ACC112 (cell line): ENCODE results near the gene PFN1.

Experiments
- H2AFZ ChIP-seq: fragments of 200-600 bp; sonication (generic); one replicate; pipeline ENCODE4 v1.6.0; 2017; ENCODE audit warnings: antibody characterized with exemption, low read length; ENCODE audit not compliant: unreplicated experiment
- H3K27ac ChIP-seq: fragments of 200-600 bp; sonication (generic); 2 replicates; pipeline ENCODE4 v1.5.1; 2014; ENCODE audit warnings: low read depth, mild to moderate bottlenecking, antibody characterized with exemption, low read length, moderate library complexity
- H3K27me3 ChIP-seq: fragments of 200-600 bp; sonication (generic); 2 replicates; pipeline ENCODE4 v1.6.1; 2014; ENCODE audit warnings: mild to moderate bottlenecking, antibody characterized with exemption, low read length, moderate library complexity, mixed read lengths; ENCODE audit not compliant: insufficient read depth
- H3K36me3 ChIP-seq: fragments of 200-600 bp; sonication (generic); 2 replicates; pipeline ENCODE4 v1.6.1; 2016; ENCODE audit warnings: mild to moderate bottlenecking, antibody characterized with exemption, low read length, moderate library complexity, mixed read lengths; ENCODE audit not compliant: insufficient read depth
- H3K4me1 ChIP-seq: fragments of 200-600 bp; sonication (generic); one replicate; pipeline ENCODE4 v1.6.1; 2016; ENCODE audit warnings: low read length, mixed read lengths; ENCODE audit not compliant: insufficient read depth, unreplicated experiment, control insufficient read depth
- H3K4me3 ChIP-seq: fragments of 200-600 bp; sonication (generic); 2 replicates; pipeline ENCODE4 v1.5.1; 2014; ENCODE audit warnings: mild to moderate bottlenecking, low read depth, low read length
- H3K79me2 ChIP-seq: fragments of 200-600 bp; sonication (generic); one replicate; pipeline ENCODE4 v1.6.0; 2016; ENCODE audit warnings: low read length; ENCODE audit not compliant: control insufficient read depth, unreplicated experiment, insufficient read depth

The PFN1 gene

DNA sequence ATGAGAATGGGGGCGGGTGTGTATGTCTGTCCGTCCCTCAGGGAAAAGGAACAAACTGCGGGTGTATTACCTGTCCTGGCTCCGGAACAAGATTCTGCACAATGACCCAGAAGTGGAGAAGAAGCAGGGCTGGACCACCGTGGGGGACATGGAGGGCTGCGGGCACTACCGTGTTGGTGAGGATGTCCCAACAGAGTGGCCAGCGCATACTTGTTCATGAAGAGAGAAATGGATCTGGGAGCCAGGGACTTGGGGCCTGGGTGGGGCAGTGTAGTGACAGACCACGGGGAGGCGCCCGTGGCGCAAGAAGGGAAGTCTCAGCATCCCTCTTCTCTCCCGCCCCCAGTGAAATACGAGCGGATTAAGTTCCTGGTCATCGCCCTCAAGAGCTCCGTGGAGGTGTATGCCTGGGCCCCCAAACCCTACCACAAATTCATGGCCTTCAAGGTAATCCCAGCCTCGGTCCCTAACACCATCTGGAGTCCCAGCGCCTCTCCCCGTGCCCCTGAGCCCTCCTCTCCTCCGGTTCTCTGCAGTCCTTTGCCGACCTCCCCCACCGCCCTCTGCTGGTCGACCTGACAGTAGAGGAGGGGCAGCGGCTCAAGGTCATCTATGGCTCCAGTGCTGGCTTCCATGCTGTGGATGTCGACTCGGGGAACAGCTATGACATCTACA lies 52.5 kb downstream of the PFN1 start:
- Histone ChIP-seq H3K27me3 (no peaks in the 10 kb centered on the region), H3K4me1 (no peaks in the 10 kb centered on the region), H3K27ac (no peak overlapping the region), H3K4me3 (no peak overlapping the region), H3K36me3 (peaks cover 2% of the 10 kb centered on the region; the same call in 1 of the 2 replicates), H3K79me2 (no peaks in the 10 kb centered on the region), H2AFZ (no peak overlapping the region)
